GM19468 (cell line): ENCODE measurements around the gene S100A16.

Experiments used
- ATAC-seq: cut with Tn5 transposase; IDR thresholded peaks from one replicate; pipeline ENCODE4 v1.9.1; 2021; ENCODE audit warnings: mild to moderate bottlenecking, moderate library complexity, moderate number of reproducible peaks; ENCODE audit not compliant: unreplicated experiment; ENCODE audit errors: extremely low read depth

Gene S100A16

GRCh38 chr1:153639280-153639679 is 26.3 kb upstream of the S100A16 start:
- no peak for ATAC-seq

GRCh38 chr1:153638261-153638660 is 25.3 kb upstream of the S100A16 start:
- ATAC-seq = no peak

- ATAC-seq = no peak
Measured at GRCh38 chr1:153636312-153636711, 23.4 kb upstream of the S100A16 start.

- no peak for ATAC-seq
Measured at GRCh38 chr1:153635872-153636271, 22.9 kb upstream of the S100A16 start.

- ATAC-seq = peak; percentile 82
Measured at GRCh38 chr1:153633754-153634665, 21.1 kb upstream of the S100A16 start, which contains the start of gene CHTOP. Gene CHTOP, plus strand, starts transcription at chr1:153634066. Its CDS starts 2,523 bp downstream, at chr1:153636589.

GRCh38 chr1:153633161-153633753 is 20.3 kb upstream of the S100A16 start:
- ATAC-seq = no peak

GRCh38 chr1:153631047-153632022 is 18.4 kb upstream of the S100A16 start:
- ATAC-seq = no peak

- no peak for ATAC-seq
Measured at GRCh38 chr1:153630384-153630783, 17.4 kb upstream of the S100A16 start.

GRCh38 chr1:153629971-153630370 is 17.0 kb upstream of the S100A16 start:
- ATAC-seq = no peak

GRCh38 chr1:153629343-153629665 is 16.4 kb upstream of the S100A16 start:
- no peak for ATAC-seq

GRCh38 chr1:153628638-153629342 is 15.9 kb upstream of the S100A16 start:
- ATAC-seq = no peak

- no peak for ATAC-seq
Measured at GRCh38 chr1:153627715-153628626, 15.0 kb upstream of the S100A16 start, which contains the start of gene S100A1. Gene S100A1, plus strand, starts transcription at chr1:153628434. Its CDS starts 2,088 bp downstream, at chr1:153630522.

GRCh38 chr1:153626904-153627714 is 14.2 kb upstream of the S100A16 start, which contains the start of gene S100A13:
Gene S100A13, minus strand, starts transcription at chr1:153627505. Its CDS starts 1,033 bp downstream, at chr1:153626472.
- no peak for ATAC-seq

GRCh38 chr1:153626477-153626903 is 13.6 kb upstream of the S100A16 start:
- ATAC-seq = no peak

- ATAC-seq = no peak
Measured at GRCh38 chr1:153624965-153625611, 12.2 kb upstream of the S100A16 start.

- no peak for ATAC-seq
Measured at GRCh38 chr1:153623101-153623500, 10.2 kb upstream of the S100A16 start.

GRCh38 chr1:153619171-153619570 is 6.2 kb upstream of the S100A16 start:
- no peak for ATAC-seq
